ENCODE data around the gene CLEC5A. TPM values are rescaled to one million over a fixed set of nuclear protein-coding genes. Genes with fewer than 3 reads are reported as not detected.
"Not testable (repeated sequence)": the region's sequence is repeated elsewhere in the genome, so short reads cannot be mapped to it uniquely, and the experiment has no call there.

CLEC5A gene
- not detected for total RNA-seq

DNA sequence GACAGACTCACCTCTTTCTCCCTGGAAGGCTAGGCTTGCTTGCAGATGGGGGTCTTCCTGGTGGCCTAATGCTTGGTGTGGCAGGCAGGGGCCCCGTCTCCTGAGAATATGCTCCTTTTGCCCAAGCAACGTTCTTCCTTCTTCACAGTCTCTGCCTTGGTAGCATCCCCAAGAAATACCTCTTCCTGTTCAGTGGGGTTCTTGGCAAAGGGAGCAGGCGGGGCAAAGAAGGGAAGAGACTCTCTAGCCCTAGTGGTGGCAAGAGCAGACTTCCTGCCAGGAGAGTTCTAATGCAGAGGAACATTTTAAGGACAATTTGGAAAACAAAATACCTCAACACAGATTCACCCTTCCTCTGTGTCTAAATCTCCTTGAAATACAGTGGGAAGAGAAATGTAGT is at the start of gene CLEC5A:
CLEC5A (minus strand) TSS at position 179 of the 400 bp plus-strand sequence. CDS start 682 bp downstream, outside the sequence.
- CTCF ChIA-PET = no interaction called here
- intact Hi-C loops (cut with micrococcal nuclease) = no loop called here
- DNase-seq = no peak
- no peaks in the 10 kb centered on the region for H3K36me3 Mint-ChIP-seq
- peaks cover 1% of the 10 kb centered on the region for H3K27me3 Mint-ChIP-seq
- H3K4me3 Mint-ChIP-seq = no peak within 1 kb of the TSS
- no peaks in the 10 kb centered on the region for H3K4me1 Mint-ChIP-seq (ENCODE audit: low read depth)
- H3K27ac Mint-ChIP-seq = no peak within 1 kb of the TSS
- H3K9me3 Mint-ChIP-seq = peaks cover 3% of the 10 kb centered on the region
- POLR2A ChIA-PET = no interaction called here

DNA sequence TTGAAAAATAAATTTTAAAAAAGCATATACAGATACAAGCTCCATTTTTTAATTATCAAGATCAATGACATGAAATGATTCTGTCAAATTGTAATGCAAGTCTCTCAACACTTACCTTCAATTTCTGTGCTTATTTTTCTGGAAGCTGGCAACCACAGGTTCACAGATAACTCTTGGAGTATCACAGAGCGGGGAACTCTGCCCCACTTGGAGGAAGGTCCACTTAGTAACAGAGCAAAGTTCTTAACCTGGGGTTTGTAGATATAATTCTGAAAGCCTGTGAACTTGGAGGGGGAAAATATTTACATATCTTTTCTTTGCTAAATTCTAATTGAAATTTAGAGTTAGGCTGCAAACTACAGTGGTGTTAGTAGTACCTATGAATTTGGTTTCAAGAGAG is 46.6 kb upstream of the CLEC5A start:
- intact Hi-C loops (cut with micrococcal nuclease) = no loop called here
- no peaks in the 10 kb centered on the region for H3K36me3 Mint-ChIP-seq
- no peak overlapping the region for H3K27ac Mint-ChIP-seq
- no peak for DNase-seq
- H3K27me3 Mint-ChIP-seq = peaks cover 2% of the 10 kb centered on the region
- POLR2A ChIA-PET = no interaction called here
- CTCF ChIA-PET = interaction anchor here (1.0 kb wide), 1 partner anchor 17 kb away, joined by 4 read pairs; no protein-coding TSS in a partner anchor
- no peaks in the 10 kb centered on the region for H3K9me3 Mint-ChIP-seq
- H3K4me3 Mint-ChIP-seq = no peak overlapping the region
- peaks cover 4% of the 10 kb centered on the region for H3K4me1 Mint-ChIP-seq (ENCODE audit: low read depth)

DNA sequence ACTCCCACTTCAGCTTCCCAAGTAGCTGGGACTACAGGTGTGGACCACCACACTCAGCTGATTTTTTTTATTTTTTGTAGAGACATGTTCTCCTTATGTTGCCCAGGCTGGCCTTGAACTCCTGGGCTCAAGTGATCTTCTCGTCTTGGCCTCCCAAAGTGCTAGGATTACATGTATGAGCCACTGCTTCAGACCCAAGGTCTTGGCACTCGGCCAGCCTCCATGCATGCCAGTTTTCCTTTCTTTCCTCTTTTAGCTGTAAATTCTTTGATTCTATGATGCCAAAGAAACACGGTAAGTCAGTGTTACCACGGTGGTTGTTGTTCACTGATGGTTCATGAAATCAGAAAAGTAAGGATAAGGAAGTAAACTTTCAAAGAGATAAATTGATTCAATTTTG is 45.9 kb upstream of the CLEC5A start:
- Mint-ChIP-seq H3K36me3 (no peaks in the 10 kb centered on the region), H3K27me3 (peaks cover 2% of the 10 kb centered on the region), H3K4me1 (ENCODE audit: low read depth) (peaks cover 4% of the 10 kb centered on the region), H3K4me3 (no peak overlapping the region), H3K9me3 (no peaks in the 10 kb centered on the region), H3K27ac (no peak overlapping the region)
- DNase-seq = no peak
- POLR2A ChIA-PET = no interaction called here
- intact Hi-C loops (cut with micrococcal nuclease) = no loop called here
- CTCF ChIA-PET = interaction anchor here (1.0 to 1.7 kb wide), 2 partner anchors 16 to 17 kb away, joined by 4 to 6 read pairs; no protein-coding TSS in a partner anchor

DNA sequence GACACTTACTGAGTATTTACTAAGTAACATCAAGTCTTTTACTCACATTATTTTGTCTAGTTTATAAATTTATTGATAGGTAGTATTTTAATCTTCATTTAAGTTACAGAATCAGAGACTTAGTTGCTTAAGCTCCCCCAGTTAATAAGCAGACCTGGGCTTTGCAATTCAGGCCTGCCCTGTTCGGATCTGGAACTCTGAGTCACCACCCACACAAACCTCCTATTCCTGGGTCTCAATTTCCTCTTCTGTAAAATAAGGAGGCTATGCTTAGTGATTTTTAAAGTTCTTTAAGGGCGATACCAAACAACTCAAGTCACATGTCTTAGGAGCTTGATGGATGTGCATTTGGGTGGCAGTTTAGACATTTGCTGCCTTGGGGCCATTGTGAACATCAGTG is 45.4 kb upstream of the CLEC5A start:
- Mint-ChIP-seq H3K27me3 (peaks cover 2% of the 10 kb centered on the region), H3K9me3 (no peaks in the 10 kb centered on the region), H3K36me3 (no peaks in the 10 kb centered on the region), H3K27ac (no peak overlapping the region), H3K4me1 (ENCODE audit: low read depth) (peaks cover 4% of the 10 kb centered on the region), H3K4me3 (no peak overlapping the region)
- POLR2A ChIA-PET = no interaction called here
- CTCF ChIA-PET = interaction anchor here (1.7 kb wide), 1 partner anchor 16 kb away, joined by 6 read pairs; no protein-coding TSS in a partner anchor
- no peak for DNase-seq
- intact Hi-C loops (cut with micrococcal nuclease) = no loop called here

DNA sequence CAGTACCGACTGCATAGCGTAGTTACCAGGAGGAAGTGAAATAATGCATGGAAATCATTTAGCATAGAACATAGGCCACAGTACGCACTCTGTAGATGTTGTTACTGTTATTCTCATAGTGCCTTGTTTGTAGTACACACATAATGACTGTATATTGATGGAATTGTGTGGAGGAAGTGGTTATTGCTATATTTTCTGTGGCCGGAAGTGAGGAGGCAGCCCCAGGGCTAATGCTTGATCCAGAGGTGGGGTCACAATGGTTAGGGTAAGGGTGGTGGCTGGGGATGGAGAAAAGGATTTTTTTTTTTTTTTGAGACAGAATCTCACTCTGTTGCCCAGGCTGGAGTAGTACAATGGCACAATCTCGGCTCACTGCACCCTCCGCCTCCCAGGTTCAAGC is 44.4 kb upstream of the CLEC5A start:
- no peak for DNase-seq
- H3K27ac Mint-ChIP-seq = no peak overlapping the region
- H3K27me3 Mint-ChIP-seq = no peaks in the 10 kb centered on the region
- no peaks in the 10 kb centered on the region for H3K36me3 Mint-ChIP-seq
- H3K9me3 Mint-ChIP-seq = no peaks in the 10 kb centered on the region
- ChIA-PET CTCF (interaction anchor here (1.7 kb wide), 1 partner anchor 15 kb away, joined by 6 read pairs; no protein-coding TSS in a partner anchor), POLR2A (no interaction called here)
- peaks cover 4% of the 10 kb centered on the region for H3K4me1 Mint-ChIP-seq (ENCODE audit: low read depth)
- intact Hi-C loops (cut with micrococcal nuclease) = no loop called here
- H3K4me3 Mint-ChIP-seq = no peak overlapping the region

DNA sequence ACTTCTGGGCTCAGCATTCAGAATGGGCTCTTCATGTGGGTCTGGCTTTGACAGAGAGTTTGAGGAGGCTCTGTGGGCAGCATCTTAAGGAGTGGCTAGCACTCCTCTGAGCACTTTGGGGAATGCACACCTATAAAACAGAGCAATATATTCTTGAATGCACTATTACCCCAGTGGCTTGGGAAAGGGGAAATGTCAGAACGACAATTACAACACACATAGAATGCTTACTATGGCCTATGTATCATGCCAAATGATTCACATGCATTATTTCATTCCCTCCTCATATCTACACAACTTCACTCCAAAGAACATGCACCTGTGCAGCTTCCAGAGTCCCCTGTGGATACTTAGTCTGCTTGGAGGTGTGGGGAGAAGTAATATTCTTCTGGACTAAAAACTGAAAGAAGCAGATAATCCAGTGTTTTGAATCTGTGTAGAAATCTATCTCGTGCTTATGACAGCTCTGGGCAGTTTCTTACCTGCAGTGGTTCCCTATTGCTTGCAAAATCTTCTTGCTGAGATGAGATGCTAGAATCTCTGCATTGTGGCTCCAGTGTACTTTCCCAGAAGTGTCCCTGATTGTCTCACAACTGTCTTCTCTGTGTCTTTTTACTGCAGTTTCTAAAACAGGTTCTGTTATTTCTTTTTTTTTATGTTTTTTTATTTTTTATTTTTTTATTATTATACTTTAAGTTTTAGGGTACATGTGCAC is 43.4 kb upstream of the CLEC5A start:
- no peaks in the 10 kb centered on the region for H3K27me3 Mint-ChIP-seq
- CTCF ChIA-PET = no interaction called here

DNA sequence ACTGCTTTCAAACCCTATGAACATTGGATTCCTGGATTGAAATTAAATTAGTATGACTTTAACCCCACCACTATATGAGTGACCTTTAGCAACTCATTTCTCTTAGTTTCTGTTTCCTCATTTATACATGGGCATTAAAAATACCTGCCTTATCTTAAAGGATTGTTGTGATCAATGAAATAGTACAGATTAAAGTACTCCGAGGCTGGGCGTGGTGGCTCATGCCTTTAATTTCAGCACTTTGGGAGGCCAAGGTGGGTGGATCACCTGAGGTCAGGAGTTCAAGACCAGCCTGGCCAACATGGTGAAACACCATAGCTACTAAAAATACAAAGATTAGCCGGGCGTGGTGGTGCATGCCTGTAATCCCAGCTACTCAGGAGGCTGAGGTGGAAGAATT is 41.0 kb upstream of the CLEC5A start:
- DNase-seq; H3K4me1 Mint-ChIP-seq (ENCODE audit: low read depth); POLR2A ChIA-PET; H3K27ac Mint-ChIP-seq; intact Hi-C loops (cut with micrococcal nuclease); H3K4me3 Mint-ChIP-seq; CTCF ChIA-PET; H3K9me3 Mint-ChIP-seq; H3K27me3 Mint-ChIP-seq; H3K36me3 Mint-ChIP-seq: not testable (repeated sequence)

More for the DNA sequence above, 43.4 kb upstream of the CLEC5A start:
- Mint-ChIP-seq H3K4me3 (no peak overlapping the region), H3K27ac (no peak overlapping the region), H3K36me3 (no peaks in the 10 kb centered on the region), H3K4me1 (ENCODE audit: low read depth) (peaks cover 4% of the 10 kb centered on the region), H3K9me3 (no peaks in the 10 kb centered on the region)
- DNase-seq = no peak
- POLR2A ChIA-PET = no interaction called here
- intact Hi-C loops (cut with micrococcal nuclease) = no loop called here

DNA sequence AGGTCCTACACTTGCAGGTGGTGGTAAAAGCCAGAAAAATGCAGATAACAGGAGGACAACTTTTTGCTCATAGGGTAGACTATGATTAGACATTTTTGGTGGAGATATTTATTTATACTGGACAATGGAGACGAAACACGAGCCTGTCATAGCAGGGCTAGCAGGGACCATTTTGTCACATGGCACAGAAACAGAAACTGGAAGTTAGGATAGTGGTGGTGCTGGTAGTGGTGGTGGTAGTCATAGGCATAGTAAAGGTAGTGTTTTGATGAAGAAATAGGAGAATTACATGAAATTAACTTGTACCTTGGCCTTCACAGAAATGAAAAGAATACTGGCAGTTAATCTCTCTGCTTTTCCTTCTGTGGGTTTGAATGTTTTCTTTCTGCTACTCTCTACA is 40.1 kb upstream of the CLEC5A start:
- Mint-ChIP-seq H3K27me3 (no peaks in the 10 kb centered on the region), H3K27ac (no peak overlapping the region), H3K4me1 (ENCODE audit: low read depth) (peaks cover 4% of the 10 kb centered on the region), H3K9me3 (no peaks in the 10 kb centered on the region), H3K4me3 (no peak overlapping the region), H3K36me3 (no peaks in the 10 kb centered on the region)
- ChIA-PET POLR2A (no interaction called here), CTCF (no interaction called here)
- intact Hi-C loops (cut with micrococcal nuclease) = no loop called here
- DNase-seq = no peak

DNA sequence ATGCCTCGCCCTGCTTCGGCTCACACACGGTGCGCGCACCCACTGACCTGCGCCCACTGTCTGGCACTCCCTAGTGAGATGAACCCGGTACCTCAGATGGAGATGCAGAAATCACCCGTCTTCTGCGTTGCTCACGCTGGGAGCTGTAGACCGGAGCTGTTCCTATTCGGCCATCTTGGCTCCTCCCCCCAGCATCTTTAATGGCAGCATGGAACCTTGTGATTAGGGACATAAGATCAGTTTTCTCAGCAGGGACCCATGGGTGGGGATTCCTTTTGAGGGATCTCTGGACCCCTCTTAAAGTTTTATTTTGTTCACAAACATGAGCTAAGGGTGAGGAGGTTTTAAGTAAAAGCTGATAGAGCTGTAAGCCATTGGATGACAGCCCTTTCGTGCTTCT is 39.2 kb upstream of the CLEC5A start:
- H3K27ac Mint-ChIP-seq; intact Hi-C loops (cut with micrococcal nuclease); H3K4me3 Mint-ChIP-seq; H3K36me3 Mint-ChIP-seq; H3K4me1 Mint-ChIP-seq (ENCODE audit: low read depth); H3K9me3 Mint-ChIP-seq; DNase-seq; H3K27me3 Mint-ChIP-seq: not testable (repeated sequence)
- ChIA-PET POLR2A (interaction anchor here (1.0 kb wide), 1 partner anchor 10 kb away, joined by 4 read pairs; no protein-coding TSS in a partner anchor), CTCF (interaction anchor here (1.3 kb wide), 1 partner anchor 9 kb away, joined by 6 read pairs; no protein-coding TSS in a partner anchor)

DNA sequence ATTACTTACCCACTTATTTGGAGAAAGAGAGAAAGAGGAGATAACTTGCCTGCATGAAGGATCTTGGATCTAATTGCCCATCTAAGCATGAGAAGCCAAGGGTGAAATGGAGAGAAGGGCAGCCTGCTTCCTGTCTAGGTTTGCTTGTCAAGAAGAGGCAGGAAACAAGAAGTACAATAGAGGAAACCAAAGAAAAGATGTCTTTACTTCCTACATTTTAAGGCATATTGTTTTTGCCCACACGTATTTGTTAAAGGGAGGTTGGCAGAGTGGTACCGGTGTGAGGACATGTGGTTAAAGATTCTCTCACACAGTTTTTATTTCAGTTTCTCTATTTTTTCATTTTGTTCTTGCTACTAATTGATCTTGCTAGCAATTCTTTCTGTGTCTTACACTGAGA is 32.8 kb upstream of the CLEC5A start:
- CTCF ChIA-PET = no interaction called here
- Mint-ChIP-seq H3K27ac (no peak overlapping the region), H3K4me1 (ENCODE audit: low read depth) (peaks cover 5% of the 10 kb centered on the region), H3K27me3 (no peaks in the 10 kb centered on the region), H3K36me3 (no peaks in the 10 kb centered on the region), H3K9me3 (no peaks in the 10 kb centered on the region), H3K4me3 (no peak overlapping the region)
- no peak for DNase-seq
- intact Hi-C loops (cut with micrococcal nuclease) = loop anchor here (10.0 kb wide), 3 partner anchors 325 to 1025 kb away; no protein-coding TSS in a partner anchor
- POLR2A ChIA-PET = no interaction called here

DNA sequence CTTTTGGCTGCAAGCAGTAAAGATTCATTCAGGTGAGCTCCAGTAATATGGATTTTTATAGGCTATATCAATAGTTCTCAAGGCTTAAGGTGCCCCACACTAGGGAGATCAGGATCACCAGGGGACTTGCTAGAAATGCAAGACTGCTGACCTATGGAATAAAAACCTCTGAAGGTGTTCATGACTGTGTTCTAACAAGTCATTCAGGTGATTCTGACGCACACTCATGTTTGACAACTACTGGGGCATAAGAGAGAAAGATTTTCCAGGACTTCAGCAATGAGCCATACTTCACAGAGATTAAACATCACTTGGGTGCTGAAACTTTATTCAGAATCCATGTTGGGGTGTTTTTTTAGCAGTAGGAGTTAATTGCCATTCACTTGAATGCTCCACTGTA is 31.6 kb upstream of the CLEC5A start:
- CTCF ChIA-PET = no interaction called here
- DNase-seq = no peak
- Mint-ChIP-seq H3K9me3 (no peaks in the 10 kb centered on the region), H3K4me3 (no peak overlapping the region), H3K27me3 (no peaks in the 10 kb centered on the region), H3K36me3 (no peaks in the 10 kb centered on the region), H3K4me1 (ENCODE audit: low read depth) (peaks cover 5% of the 10 kb centered on the region), H3K27ac (no peak overlapping the region)
- intact Hi-C loops (cut with micrococcal nuclease) = loop anchor here (10.0 kb wide), 3 partner anchors 324 to 1026 kb away; no protein-coding TSS in a partner anchor
- POLR2A ChIA-PET = no interaction called here

DNA sequence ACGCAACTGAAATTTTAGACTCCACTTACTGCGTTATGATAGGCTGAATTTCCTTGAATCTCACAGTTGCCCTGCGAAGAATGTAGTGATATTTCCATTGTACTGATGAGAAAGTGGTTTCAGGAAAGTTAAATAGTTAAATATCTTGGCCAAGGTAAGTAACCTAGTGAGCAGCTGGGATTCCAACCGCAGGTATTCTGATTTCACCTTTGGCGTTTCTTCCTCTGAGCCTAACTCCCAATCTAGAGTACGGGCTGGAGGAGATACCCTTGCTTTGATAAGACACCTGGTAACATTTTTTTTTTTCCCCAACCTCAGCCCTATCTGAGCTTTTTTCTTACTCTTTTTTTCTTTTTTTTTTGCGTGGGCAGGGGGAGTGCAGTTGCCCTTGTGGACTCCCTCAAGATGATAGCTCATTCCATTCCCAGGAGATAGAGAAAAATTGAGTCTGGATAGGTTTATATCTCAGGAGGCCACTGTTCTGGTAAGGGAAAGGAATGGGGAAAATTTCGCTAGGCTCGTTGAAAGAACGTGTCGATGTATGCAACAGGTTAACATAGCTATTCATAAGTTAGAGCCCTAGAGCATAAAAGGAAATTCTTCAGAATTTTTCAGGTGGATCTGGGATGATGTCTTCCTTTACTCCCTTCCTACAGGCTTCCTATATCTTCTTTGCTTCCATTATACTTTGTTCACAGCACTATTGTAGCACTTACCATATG is 29.9 kb upstream of the CLEC5A start:
- Mint-ChIP-seq H3K4me3 (peak overlapping the region; percentile 70), H3K36me3 (no peaks in the 10 kb centered on the region), H3K9me3 (no peaks in the 10 kb centered on the region), H3K27ac (no peak overlapping the region), H3K4me1 (ENCODE audit: low read depth) (peaks cover 5% of the 10 kb centered on the region), H3K27me3 (no peaks in the 10 kb centered on the region)
- POLR2A ChIA-PET = interaction anchor here (0.7 kb wide), 1 partner anchor 546 kb away, joined by 3 read pairs; no protein-coding TSS in a partner anchor
- CTCF ChIA-PET = interaction anchor here (0.7 to 2.6 kb wide), 21 partner anchors 9 to 407 kb away, joined by 3 to 40 read pairs (median 4); partner anchors contain the start of gene SSBP1
- intact Hi-C loops (cut with micrococcal nuclease) = loop anchor here (1.0 to 10.0 kb wide), 5 partner anchors 212 to 1028 kb away; no protein-coding TSS in a partner anchor
- DNase-seq = no peak

Measured in activated CD4-positive, alpha-beta memory T cell treated with anti-CD3 and anti-CD28 coated beads for 36 hours (primary cell).